IgD-negative memory B cell (primary cell): ENCODE measurements around the gene CAMK2A. TPM values are rescaled to one million over a fixed set of nuclear protein-coding genes. Genes with fewer than 3 reads are reported as not detected.
"Not testable (repeated sequence)": the region's sequence is repeated elsewhere in the genome, so short reads cannot be mapped to it uniquely, and the experiment has no call there.

ENCODE experiments used
- H3K27ac Mint-ChIP-seq, 3 donors: one replicate each; pipeline ENCODE4 v1.8.0; 2020 to 2022; ENCODE audit warnings: mild to moderate bottlenecking in 3 of 3, mixed read lengths in 3 of 3, moderate library complexity in 1 of 3
- H3K27me3 Mint-ChIP-seq: one replicate; pipeline ENCODE4 v1.8.0; 2021; ENCODE audit warnings: mixed read lengths
- H3K36me3 Mint-ChIP-seq: one replicate; pipeline ENCODE4 v1.8.0; 2020; ENCODE audit warnings: mild to moderate bottlenecking, mixed read lengths
- H3K4me1 Mint-ChIP-seq, 3 donors: one replicate each; pipeline ENCODE4 v1.8.0; 2020 to 2022; ENCODE audit warnings: mixed read lengths in 3 of 3, mild to moderate bottlenecking in 1 of 3
- H3K4me3 Mint-ChIP-seq, 4 donors: one replicate each; pipeline ENCODE4 v1.8.0; 2020 to 2022; ENCODE audit warnings: mild to moderate bottlenecking in 4 of 4, mixed read lengths in 4 of 4, moderate library complexity in 3 of 4
- H3K9me3 Mint-ChIP-seq, 3 donors: one replicate each; pipeline ENCODE4 v1.8.0; 2020 to 2021; ENCODE audit warnings: mixed read lengths in 3 of 3, mild to moderate bottlenecking in 1 of 3
- polyA plus RNA-seq: library from polyadenylated mRNA; unstranded; fragments of 300-500 nt; fragmentation: Illumina TruSeq; gene quantifications from one replicate; pipeline ENCODE4 v1.2.3, GENCODE V29; 2021

CAMK2A gene
- polyA plus RNA-seq, 1 donor from 2014 or later, result not detected

GRCh38 chr5:150249744-150250143 lies 39.8 kb downstream of the CAMK2A start:
- no peak overlapping the region for H3K27ac Mint-ChIP-seq
- no peak overlapping the region for H3K4me3 Mint-ChIP-seq
- peaks cover 6% of the 10 kb centered on the region for H3K27me3 Mint-ChIP-seq
- no peaks in the 10 kb centered on the region for H3K36me3 Mint-ChIP-seq
- no peaks in the 10 kb centered on the region for H3K9me3 Mint-ChIP-seq
- H3K4me1 Mint-ChIP-seq, result no peaks in the 10 kb centered on the region

GRCh38 chr5:150248946-150249345 lies 40.6 kb downstream of the CAMK2A start:
- H3K27me3 Mint-ChIP-seq, result peaks cover 4% of the 10 kb centered on the region
- H3K9me3 Mint-ChIP-seq, result no peaks in the 10 kb centered on the region
- no peak overlapping the region for H3K4me3 Mint-ChIP-seq
- no peaks in the 10 kb centered on the region for H3K4me1 Mint-ChIP-seq
- H3K36me3 Mint-ChIP-seq, result no peaks in the 10 kb centered on the region
- H3K27ac Mint-ChIP-seq, result no peak overlapping the region

- not testable (repeated sequence) for H3K27ac Mint-ChIP-seq, H3K4me1 Mint-ChIP-seq, H3K36me3 Mint-ChIP-seq, H3K4me3 Mint-ChIP-seq, H3K27me3 Mint-ChIP-seq, H3K9me3 Mint-ChIP-seq
These were observed 41.1 kb downstream of the CAMK2A start for GRCh38 chr5:150248493-150248892.

- H3K27me3 Mint-ChIP-seq, result peaks cover 1% of the 10 kb centered on the region
These were observed 41.8 kb downstream of the CAMK2A start for GRCh38 chr5:150247726-150248125.

GRCh38 chr5:150246835-150247234 lies 42.7 kb downstream of the CAMK2A start:
- Mint-ChIP-seq H3K4me1 (no peaks in the 10 kb centered on the region), H3K4me3 (no peak overlapping the region), H3K36me3 (no peaks in the 10 kb centered on the region), H3K9me3 (no peaks in the 10 kb centered on the region), H3K27ac (no peak overlapping the region), H3K27me3 (peaks cover 1% of the 10 kb centered on the region)

More at GRCh38 chr5:150247726-150248125, 41.8 kb downstream of the CAMK2A start:
- no peaks in the 10 kb centered on the region for H3K9me3 Mint-ChIP-seq
- no peaks in the 10 kb centered on the region for H3K4me1 Mint-ChIP-seq
- H3K36me3 Mint-ChIP-seq, result no peaks in the 10 kb centered on the region
- H3K4me3 Mint-ChIP-seq, result no peak overlapping the region
- H3K27ac Mint-ChIP-seq, result no peak overlapping the region

GRCh38 chr5:150246429-150246828 lies 43.1 kb downstream of the CAMK2A start:
- Mint-ChIP-seq H3K27me3 (peaks cover 1% of the 10 kb centered on the region), H3K27ac (peak overlapping the region in 1 of 3 donors; percentile 39), H3K4me3 (no peak overlapping the region), H3K9me3 (no peaks in the 10 kb centered on the region), H3K36me3 (no peaks in the 10 kb centered on the region), H3K4me1 (no peaks in the 10 kb centered on the region)

GRCh38 chr5:150245808-150246207 lies 43.8 kb downstream of the CAMK2A start:
- Mint-ChIP-seq H3K27ac (no peak overlapping the region), H3K36me3 (no peaks in the 10 kb centered on the region)

GRCh38 chr5:150245111-150245789 lies 44.3 kb downstream of the CAMK2A start:
- Mint-ChIP-seq H3K36me3 (no peaks in the 10 kb centered on the region), H3K27me3 (peaks cover 1% of the 10 kb centered on the region), H3K9me3 (no peaks in the 10 kb centered on the region), H3K4me1 (no peaks in the 10 kb centered on the region), H3K4me3 (no peak overlapping the region), H3K27ac (no peak overlapping the region)

More at GRCh38 chr5:150245808-150246207, 43.8 kb downstream of the CAMK2A start:
- H3K9me3 Mint-ChIP-seq, result no peaks in the 10 kb centered on the region
- H3K4me3 Mint-ChIP-seq, result no peak overlapping the region
- no peaks in the 10 kb centered on the region for H3K4me1 Mint-ChIP-seq
- peaks cover 1% of the 10 kb centered on the region for H3K27me3 Mint-ChIP-seq

GRCh38 chr5:150244209-150244608 lies 45.4 kb downstream of the CAMK2A start:
- no peak overlapping the region for H3K27ac Mint-ChIP-seq
- H3K4me3 Mint-ChIP-seq, result no peak overlapping the region
- H3K36me3 Mint-ChIP-seq, result no peaks in the 10 kb centered on the region
- no peaks in the 10 kb centered on the region for H3K4me1 Mint-ChIP-seq
- peaks cover 1% of the 10 kb centered on the region for H3K27me3 Mint-ChIP-seq
- H3K9me3 Mint-ChIP-seq, result no peaks in the 10 kb centered on the region

- Mint-ChIP-seq H3K9me3 (no peaks in the 10 kb centered on the region), H3K4me3 (no peak overlapping the region), H3K27me3 (peaks cover 1% of the 10 kb centered on the region), H3K4me1 (no peaks in the 10 kb centered on the region), H3K27ac (no peak overlapping the region), H3K36me3 (no peaks in the 10 kb centered on the region)
These were observed 46.0 kb downstream of the CAMK2A start for GRCh38 chr5:150243590-150243989.

- Mint-ChIP-seq H3K4me1 (no peaks in the 10 kb centered on the region), H3K27ac (no peak overlapping the region), H3K36me3 (no peaks in the 10 kb centered on the region), H3K4me3 (no peak overlapping the region), H3K9me3 (no peaks in the 10 kb centered on the region), H3K27me3 (peaks cover 1% of the 10 kb centered on the region)
These were observed 47.2 kb downstream of the CAMK2A start for GRCh38 chr5:150242251-150242894.

GRCh38 chr5:150241298-150242160 lies 48.0 kb downstream of the CAMK2A start:
- no peaks in the 10 kb centered on the region for H3K4me1 Mint-ChIP-seq
- no peaks in the 10 kb centered on the region for H3K36me3 Mint-ChIP-seq
- peaks cover 1% of the 10 kb centered on the region for H3K27me3 Mint-ChIP-seq
- no peak overlapping the region for H3K4me3 Mint-ChIP-seq
- H3K9me3 Mint-ChIP-seq, result no peaks in the 10 kb centered on the region
- no peak overlapping the region for H3K27ac Mint-ChIP-seq

GRCh38 chr5:150239794-150240122 lies 49.8 kb downstream of the CAMK2A start:
- Mint-ChIP-seq H3K27ac (no peak overlapping the region), H3K36me3 (no peaks in the 10 kb centered on the region), H3K4me3 (no peak overlapping the region), H3K27me3 (no peaks in the 10 kb centered on the region), H3K4me1 (peaks cover 0 to 1% (median under 1%) of the 10 kb centered on the region in 3 donors), H3K9me3 (no peaks in the 10 kb centered on the region)

- H3K27ac Mint-ChIP-seq, result no peak overlapping the region
- H3K4me1 Mint-ChIP-seq, result peaks cover 0 to 3% (median 1%) of the 10 kb centered on the region in 3 donors
- H3K36me3 Mint-ChIP-seq, result no peaks in the 10 kb centered on the region
- H3K4me3 Mint-ChIP-seq, result no peak overlapping the region
- H3K9me3 Mint-ChIP-seq, result no peaks in the 10 kb centered on the region
- no peaks in the 10 kb centered on the region for H3K27me3 Mint-ChIP-seq
These were observed 50.3 kb downstream of the CAMK2A start for GRCh38 chr5:150239099-150239793.

GRCh38 chr5:150238646-150239045 lies 50.9 kb downstream of the CAMK2A start:
- Mint-ChIP-seq H3K4me1 (peaks cover 0 to 3% (median 1%) of the 10 kb centered on the region in 3 donors), H3K27ac (no peak overlapping the region), H3K4me3 (no peak overlapping the region), H3K36me3 (no peaks in the 10 kb centered on the region), H3K9me3 (no peaks in the 10 kb centered on the region), H3K27me3 (no peaks in the 10 kb centered on the region)
